ENCODE measurements around the gene ANAPC5.

The ANAPC5 gene

GRCh38 chr12:121330692-121331091 lies 21.5 kb downstream of the ANAPC5 start:
- no peak for DNase-seq (ENCODE audit: extremely low read depth, insufficient read length)
- peaks cover 29% of the 10 kb centered on the region for H3K36me3 ChIP-seq (ENCODE audit: control insufficient read depth, insufficient read depth, low read length)
- H3K4me3 ChIP-seq (replicated peaks; ENCODE audit: low read depth, low read length): no peak overlapping the region
- no peak for TF ChIP-seq CTCF (IDR thresholded peaks at IDR 0.05; ENCODE audit: insufficient read depth, low read length, poor library complexity, severe bottlenecking)
- no peaks in the 10 kb centered on the region for H3K27me3 ChIP-seq (replicated peaks; ENCODE audit: control insufficient read depth, insufficient read depth, low read length)

DNA sequence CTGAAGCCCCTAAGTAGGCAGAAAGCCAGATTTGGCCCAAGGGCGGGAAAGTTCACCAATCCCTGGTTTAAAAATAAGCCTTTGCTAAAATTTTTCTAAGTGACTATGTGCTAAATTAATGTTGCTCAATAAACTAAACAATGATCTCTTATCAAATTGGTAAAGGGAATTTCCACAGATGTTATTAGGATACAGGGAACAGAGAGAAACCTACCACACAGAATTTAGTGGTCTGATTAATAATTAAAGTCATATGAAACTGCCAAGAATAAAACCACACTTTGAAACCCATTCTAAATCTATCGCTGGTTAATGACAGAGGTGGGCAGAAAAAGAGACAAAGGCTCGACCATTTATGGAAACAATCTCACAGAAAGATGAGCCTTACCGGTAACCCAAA lies 22.0 kb downstream of the ANAPC5 start:
- peaks cover 27% of the 10 kb centered on the region for H3K36me3 ChIP-seq (ENCODE audit: control insufficient read depth, insufficient read depth, low read length)
- no peak overlapping the region for H3K4me3 ChIP-seq (replicated peaks; ENCODE audit: low read depth, low read length)
- no peak for DNase-seq (ENCODE audit: extremely low read depth, insufficient read length)
- no peak for TF ChIP-seq CTCF (IDR thresholded peaks at IDR 0.05; ENCODE audit: insufficient read depth, low read length, poor library complexity, severe bottlenecking)
- no peaks in the 10 kb centered on the region for H3K27me3 ChIP-seq (replicated peaks; ENCODE audit: control insufficient read depth, insufficient read depth, low read length)

- H3K36me3 ChIP-seq (ENCODE audit: control insufficient read depth, insufficient read depth, low read length): peaks cover 25% of the 10 kb centered on the region
- no peaks in the 10 kb centered on the region for H3K27me3 ChIP-seq (replicated peaks; ENCODE audit: control insufficient read depth, insufficient read depth, low read length)
- no peak overlapping the region for H3K4me3 ChIP-seq (replicated peaks; ENCODE audit: low read depth, low read length)
- TF ChIP-seq CTCF (IDR thresholded peaks at IDR 0.05; ENCODE audit: insufficient read depth, low read length, poor library complexity, severe bottlenecking): no peak
- no peak for DNase-seq (ENCODE audit: extremely low read depth, insufficient read length)
These were observed 23.6 kb downstream of the ANAPC5 start for GRCh38 chr12:121328620-121329019.

- H3K36me3 ChIP-seq (ENCODE audit: control insufficient read depth, insufficient read depth, low read length): peaks cover 26% of the 10 kb centered on the region
- DNase-seq (ENCODE audit: extremely low read depth, insufficient read length): no peak
- H3K27me3 ChIP-seq (replicated peaks; ENCODE audit: control insufficient read depth, insufficient read depth, low read length): no peaks in the 10 kb centered on the region
- H3K4me3 ChIP-seq (replicated peaks; ENCODE audit: low read depth, low read length): no peak overlapping the region
- no peak for TF ChIP-seq CTCF (IDR thresholded peaks at IDR 0.05; ENCODE audit: insufficient read depth, low read length, poor library complexity, severe bottlenecking)
These were observed 25.1 kb downstream of the ANAPC5 start for GRCh38 chr12:121326996-121327674.

DNA sequence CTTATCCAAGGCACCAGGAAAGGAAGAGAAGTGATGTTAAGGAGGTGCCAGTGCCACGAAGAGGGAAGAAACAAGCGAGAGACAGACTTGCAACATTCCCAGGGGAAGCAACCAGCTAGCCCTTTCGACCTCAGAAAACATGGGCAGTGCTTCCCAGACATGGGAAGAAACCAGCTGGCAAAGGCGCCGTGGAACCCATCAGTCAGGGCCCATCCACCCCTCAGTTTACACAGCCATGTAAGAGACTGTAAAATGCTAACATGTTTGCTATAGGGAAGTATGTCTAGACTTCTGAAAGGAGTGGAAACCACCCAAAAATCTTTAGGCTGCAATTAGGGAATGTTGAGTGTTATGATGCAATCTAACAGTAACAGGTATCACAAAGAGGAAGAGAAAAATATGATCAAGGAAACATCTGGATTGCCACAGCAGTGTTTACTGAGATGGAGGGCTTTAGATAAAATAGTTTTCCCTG lies 26.3 kb downstream of the ANAPC5 start:
- no peak overlapping the region for H3K4me3 ChIP-seq (replicated peaks; ENCODE audit: low read depth, low read length)
- peaks cover 20% of the 10 kb centered on the region for H3K36me3 ChIP-seq (ENCODE audit: control insufficient read depth, insufficient read depth, low read length)
- no peak for TF ChIP-seq CTCF (IDR thresholded peaks at IDR 0.05; ENCODE audit: insufficient read depth, low read length, poor library complexity, severe bottlenecking)
- H3K27me3 ChIP-seq (replicated peaks; ENCODE audit: control insufficient read depth, insufficient read depth, low read length): no peaks in the 10 kb centered on the region
- no peak for DNase-seq (ENCODE audit: extremely low read depth, insufficient read length)

- TF ChIP-seq CTCF (IDR thresholded peaks at IDR 0.05; ENCODE audit: insufficient read depth, low read length, poor library complexity, severe bottlenecking): no peak
- Histone ChIP-seq H3K4me3 (replicated peaks; ENCODE audit: low read depth, low read length) (no peak overlapping the region), H3K36me3 (ENCODE audit: control insufficient read depth, insufficient read depth, low read length) (peaks cover 20% of the 10 kb centered on the region), H3K27me3 (replicated peaks; ENCODE audit: control insufficient read depth, insufficient read depth, low read length) (no peaks in the 10 kb centered on the region)
- no peak for DNase-seq (ENCODE audit: extremely low read depth, insufficient read length)
These were observed 28.3 kb downstream of the ANAPC5 start for GRCh38 chr12:121323908-121324307.
